ENCODE data around the gene CROCC.
"Not testable (repeated sequence)": the region's sequence is repeated elsewhere in the genome, so short reads cannot be mapped to it uniquely, and the experiment has no call there.

The CROCC gene

GRCh38 chr1:16898298-16898697, 23.4 kb upstream of the CROCC start:
- not testable (repeated sequence) for DNase-seq

- not testable (repeated sequence) for DNase-seq
These were observed 22.7 kb upstream of the CROCC start for GRCh38 chr1:16899020-16899419.

DNA sequence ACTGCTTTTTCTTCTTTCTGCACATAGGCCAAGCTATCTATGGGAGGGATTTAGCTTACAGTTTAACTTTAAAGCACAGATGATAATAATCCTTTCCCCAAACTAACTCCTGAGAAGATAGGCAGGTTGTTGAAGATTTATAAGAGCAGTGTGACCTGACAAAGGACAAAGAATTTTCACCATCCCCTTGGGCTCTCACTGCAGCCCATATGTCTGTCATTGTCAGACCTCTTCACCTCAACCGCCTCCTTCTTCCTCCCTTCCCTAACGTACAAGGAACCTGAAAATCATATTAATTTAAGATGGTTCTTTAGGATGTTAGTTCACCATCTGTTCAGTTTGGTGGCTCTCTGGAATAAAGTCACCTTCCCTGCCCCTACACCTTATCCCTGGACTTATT, 21.0 kb upstream of the CROCC start:
- DNase-seq, result no peak

DNA sequence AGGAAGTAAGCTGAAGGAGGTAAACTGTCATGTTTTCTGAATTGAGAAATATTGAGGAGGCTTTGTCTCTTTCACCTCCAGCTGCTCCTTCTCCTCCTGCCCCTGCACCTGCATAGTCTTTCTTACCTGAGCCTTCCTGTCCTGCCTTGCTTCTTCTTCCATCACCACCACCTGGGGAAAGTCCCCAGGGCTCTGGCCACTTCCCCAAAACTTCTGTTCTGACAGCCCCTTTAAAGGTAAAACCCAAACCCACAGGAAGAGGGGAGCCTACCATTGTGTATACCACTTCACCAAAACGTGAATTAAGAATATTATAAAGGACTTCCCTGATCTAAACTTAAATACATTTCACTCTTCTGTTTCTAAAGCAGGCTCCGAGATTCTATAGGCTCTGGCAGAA, 20.4 kb upstream of the CROCC start:
- not testable (repeated sequence) for DNase-seq

GRCh38 chr1:16903054-16903453, 18.7 kb upstream of the CROCC start:
- no peak for DNase-seq

- no peak for DNase-seq
These were observed 18.3 kb upstream of the CROCC start for GRCh38 chr1:16903458-16903796.

DNA sequence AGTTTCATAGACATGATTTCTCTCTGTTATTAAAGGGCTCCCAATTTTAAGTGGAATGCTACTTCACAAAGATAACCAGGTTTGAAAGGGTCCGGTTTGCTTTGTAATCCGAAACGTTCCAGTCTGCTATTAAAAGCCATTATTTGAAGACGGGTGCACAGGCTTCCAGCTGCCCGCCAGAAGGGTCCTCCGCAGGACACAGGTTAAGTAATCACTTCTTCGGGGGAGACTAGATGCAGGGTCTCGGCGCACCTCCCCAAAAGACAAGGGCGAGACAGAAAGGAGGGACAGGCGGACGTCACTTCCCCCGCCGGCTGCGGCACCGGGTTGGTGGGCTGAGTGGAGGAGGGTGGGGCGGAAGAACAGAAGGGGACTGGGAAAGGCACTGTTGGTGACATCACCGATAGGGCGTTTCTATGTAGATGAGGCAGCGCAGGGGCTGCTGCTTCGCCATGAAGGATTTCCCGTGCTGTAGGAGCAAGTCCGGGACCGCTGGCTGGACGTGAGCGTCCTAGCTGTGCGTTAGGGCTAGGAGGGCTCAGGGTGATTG, 17.1 kb upstream of the CROCC start:
- peak; percentile 93 for DNase-seq

DNA sequence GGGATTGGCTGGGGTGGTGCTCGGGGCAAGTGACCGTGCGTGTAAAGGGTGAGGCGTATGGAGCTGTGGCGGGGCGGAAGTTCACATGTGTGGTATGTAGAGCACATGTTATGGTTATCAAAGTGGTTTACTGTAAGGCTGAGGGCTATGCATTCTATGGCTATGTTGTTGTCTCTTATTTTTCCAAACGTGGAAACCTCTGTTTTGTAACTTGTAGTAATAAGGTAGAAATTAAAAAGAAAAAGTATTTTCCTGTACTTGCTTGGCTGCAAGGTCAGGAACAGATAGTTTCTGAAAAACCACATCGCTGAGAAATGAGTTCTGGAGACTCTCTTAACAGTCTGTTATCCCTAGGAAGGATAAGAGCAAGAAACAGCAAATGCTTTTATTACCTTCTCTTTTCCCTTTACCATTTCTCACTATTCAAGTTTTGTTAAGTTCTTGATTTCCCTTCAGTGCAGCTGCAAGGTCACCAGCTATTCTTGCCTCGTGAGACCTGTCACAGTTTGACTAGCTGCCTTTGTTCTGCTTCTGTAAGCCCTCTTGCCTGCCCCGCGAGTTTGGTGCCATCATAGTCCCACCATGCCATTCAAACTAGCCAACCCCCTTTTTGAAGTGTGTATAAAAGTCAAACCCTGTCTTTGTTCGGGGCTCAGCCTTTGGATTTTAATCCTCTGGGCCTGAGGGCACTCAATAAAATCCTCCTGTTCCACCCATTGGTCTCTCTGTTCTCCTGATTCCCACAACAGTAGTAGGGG, 16.4 kb upstream of the CROCC start:
- no peak for DNase-seq

DNA sequence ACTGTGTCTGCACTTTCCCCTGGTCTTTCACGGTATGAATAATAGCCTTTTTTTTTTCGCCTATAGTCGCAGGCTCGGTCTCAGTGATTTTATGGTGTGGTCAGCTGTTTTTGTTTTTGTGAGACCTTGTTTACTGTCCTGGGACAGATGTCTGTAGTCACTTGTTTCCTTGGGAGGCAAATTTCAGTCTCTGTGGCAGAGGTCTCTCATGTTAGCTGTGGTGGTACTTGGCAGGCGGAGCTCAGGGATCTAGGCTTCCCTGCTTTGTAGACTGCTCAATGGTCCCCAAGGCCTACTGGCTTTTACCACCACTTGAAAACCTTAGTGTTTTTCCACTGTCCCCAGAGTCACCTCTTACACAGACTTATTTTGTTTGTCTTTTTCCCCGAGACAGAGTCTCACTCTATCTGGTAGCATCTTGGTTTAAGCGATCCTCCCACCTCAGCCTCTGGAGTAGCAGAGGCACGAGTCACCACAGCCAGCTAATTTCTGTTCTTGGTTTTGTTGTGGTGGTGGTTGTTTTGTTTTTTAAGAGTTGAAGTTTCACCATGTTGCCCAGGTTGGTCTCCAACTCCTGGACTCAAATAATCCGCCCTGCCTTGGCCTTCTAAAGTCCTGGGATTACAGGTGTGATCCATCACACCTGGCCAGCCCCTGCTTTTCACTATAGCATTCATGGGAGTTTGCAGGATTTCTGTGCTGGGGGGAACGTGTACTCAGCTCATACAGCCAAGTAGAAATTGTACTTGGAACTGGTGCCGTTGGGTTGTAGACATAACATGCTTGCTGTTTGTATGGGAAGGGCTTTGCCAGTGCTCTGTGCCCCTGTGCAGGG, 15.6 kb upstream of the CROCC start:
- no peak for DNase-seq

GRCh38 chr1:16906873-16907272, 14.9 kb upstream of the CROCC start:
- no peak for DNase-seq

DNA sequence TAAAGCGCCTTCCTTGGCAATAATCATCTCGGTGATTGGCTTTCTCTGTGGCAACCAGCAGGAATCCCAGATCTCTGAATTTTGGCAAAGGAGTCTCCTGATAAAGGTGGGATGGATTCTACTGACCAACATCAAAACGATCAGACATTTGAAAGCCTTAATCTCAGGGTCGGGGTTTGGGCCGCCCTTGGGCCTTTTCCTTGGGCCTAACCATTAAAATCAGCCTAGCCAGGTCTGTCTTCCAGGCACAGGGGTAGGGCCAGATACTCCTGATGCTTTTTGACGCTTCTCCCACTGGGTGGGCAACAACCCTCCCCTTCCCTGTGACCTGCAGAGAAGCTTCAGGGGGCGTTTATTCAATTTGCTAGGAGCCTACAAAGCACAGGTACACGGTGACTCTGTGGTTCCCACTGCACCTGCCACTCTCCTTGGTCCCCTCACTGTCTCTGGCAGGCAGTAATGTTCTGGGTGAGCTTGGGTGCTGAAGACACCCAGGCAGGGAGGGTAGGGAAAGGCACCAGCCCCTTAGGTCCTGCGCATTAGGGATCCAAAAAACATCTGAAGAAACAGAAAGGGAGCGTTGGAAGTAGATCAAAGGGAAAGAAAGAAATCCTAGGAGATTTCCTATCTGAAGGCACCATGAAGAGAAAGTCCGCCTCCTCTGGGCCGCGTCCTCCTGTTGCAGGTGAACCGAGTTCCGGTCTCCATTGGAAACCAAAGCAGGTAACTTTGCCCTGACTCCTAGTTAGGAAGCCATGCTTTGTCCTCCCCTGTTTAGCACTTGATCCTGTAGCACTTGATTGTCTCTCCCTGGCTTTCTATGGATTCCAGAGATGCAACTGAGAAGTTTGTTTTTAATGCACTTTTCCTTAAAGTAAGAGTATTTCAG, 13.6 kb upstream of the CROCC start:
- no peak for DNase-seq

GRCh38 chr1:16911851-16912721, 9.6 kb upstream of the CROCC start:
- not testable (repeated sequence) for DNase-seq

DNA sequence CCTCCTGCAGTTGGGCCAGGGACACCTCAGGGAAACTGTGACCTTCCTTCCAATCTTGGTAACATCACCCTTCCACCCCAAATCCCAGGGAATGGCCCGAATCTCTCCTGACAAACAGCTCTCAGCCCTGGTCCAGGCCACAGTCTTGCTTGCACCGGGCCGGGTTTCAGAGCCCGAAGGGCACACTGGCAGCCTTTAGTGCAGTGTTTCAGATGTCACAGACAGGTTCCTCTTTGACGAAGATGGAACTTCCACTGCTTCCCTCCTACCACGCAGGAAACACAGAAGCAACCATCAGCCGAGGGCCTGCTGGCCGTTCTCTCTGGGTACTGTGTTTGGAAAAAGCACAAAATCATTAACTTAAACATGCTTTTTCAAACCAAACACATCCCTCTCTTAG, 9.0 kb upstream of the CROCC start:
- DNase-seq, result not testable (repeated sequence)

- DNase-seq, result no peak
These were observed 8.4 kb upstream of the CROCC start for GRCh38 chr1:16913181-16913832.

DNA sequence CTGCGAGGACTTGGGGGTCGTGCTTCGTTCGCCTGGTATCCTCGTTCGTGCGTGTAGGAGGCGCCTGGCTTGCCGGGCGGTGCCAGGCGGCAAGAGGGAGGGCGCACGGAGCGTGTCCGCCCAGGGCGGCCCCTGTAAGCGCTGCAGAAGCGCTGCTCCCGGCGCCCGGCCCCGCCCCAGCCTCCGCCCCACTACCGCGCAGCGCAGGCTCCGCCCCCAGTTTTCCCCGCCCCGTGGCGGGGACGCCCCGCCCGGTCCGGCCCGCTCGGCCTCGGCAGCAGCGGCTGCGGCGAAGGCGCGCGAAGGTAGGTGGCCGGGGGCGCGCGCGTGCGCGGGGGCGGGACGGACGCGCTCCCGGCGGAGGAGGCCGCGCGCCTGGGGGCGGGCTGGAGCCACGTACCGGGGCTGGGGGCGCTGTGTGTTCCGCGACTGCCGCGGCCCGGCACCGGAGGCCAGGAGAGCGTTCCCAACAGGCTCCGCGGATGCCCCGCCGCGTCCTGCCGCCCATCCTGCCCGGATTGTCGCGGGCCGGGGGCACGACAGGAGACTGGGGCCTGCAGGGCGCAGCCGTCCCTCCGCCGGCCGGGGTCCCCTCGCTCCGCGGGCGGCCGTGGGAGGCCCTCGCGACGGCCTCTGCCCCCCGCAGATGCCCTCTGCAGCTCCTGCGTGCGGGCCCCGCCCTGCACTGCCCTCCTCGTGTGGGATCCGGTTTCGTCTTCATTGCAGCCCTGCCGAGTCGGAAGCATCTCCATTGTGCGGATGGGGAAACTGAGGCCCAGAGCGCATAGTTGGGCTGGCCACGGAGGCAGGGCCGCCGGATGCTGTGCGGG, 7.7 kb upstream of the CROCC start:
- DNase-seq, result peak; percentile 89

DNA sequence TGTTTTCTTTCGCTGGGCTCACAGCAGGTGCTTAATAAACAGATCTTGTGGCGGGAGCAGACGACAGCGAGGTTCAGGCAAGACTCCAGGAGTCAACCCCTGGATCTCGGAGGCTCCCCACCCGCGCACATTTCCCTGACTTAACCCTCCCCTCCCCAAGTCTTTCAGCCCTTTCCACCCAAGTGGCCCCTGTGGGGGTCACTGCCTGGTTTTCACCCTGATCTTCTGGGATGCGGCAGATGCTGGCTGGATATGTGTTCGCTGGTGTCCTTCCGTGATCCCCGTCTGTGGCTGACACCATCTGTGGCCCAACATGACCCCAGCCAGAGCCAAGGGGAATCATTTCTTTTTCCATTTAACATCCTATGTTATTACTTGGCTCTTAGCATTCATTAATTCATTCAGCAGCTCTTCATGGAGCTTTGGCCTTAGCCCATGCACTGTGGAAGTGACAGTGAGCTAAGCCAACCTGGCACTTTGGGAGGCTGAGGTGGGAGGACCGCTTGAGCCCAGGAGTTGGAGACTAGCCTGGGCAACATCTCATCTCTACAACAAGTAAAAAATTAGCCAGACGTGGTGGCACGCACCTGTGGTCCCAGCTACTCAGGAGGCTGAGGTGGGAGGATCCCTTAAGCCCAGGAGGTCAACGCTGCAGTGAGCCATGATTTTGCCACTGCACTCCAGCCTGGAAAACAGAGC, 6.7 kb upstream of the CROCC start:
- not testable (repeated sequence) for DNase-seq

- DNase-seq, result peak; percentile 26
These were observed 6.1 kb upstream of the CROCC start for GRCh38 chr1:16915627-16915973.

DNA sequence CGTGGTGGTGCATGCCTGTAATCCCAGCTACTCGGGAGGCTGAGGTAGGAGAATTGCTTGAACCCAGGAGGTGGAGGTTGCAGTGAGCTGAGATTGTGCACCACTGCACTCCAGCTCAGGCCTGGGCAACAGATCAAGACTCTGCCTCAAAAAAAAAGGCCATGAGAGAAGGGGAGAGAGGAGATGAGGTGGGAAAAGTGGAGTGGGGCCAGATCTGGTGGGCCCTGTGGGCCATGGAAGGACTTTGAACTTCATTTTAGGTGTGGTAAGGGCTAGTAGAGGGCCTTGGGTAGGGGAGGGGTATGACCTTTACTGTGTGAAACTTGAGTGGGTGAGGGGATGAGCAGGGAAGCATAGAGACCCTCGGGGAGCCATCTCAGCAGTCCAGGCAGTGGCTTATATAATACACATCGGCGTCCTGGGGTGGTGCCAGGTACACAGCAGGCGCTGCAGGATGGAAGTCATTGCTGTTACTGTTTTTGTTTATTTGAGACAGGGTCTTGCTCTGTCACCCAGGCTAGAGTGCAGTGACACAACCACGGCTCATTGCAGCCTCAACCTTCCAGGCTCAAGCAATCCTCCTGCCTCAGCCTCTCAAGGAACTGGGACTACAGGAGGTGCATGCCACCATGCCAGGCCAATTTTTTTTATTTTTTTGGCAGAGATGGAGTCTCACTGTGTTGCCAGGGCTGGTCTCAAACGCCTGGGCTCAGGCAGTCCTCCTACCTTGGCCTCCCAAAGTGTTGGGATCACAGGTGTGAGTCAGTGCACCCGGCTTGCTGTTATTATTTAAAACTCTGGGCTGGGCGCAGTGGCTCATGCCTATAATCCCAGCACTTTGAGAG, 5.5 kb upstream of the CROCC start:
- not testable (repeated sequence) for DNase-seq

- DNase-seq, result no peak
These were observed 3.4 kb upstream of the CROCC start for GRCh38 chr1:16918371-16918770.
